Fibroblast of lung (primary cell): ENCODE data around the gene WDR72.

Source experiments
- EZH2 ChIP-seq: IDR thresholded peaks from 2 replicates; pipeline ENCODE4 v1.5.1; 2012; ENCODE audit warnings: low read length, control low read depth, mild to moderate bottlenecking; ENCODE audit errors: missing control alignments
- TF ChIP-seq, protein P1 (sequence below), 2 donors: IDR thresholded peaks in 1 of 2; conservative IDR thresholded peaks in 1 of 2; 1 replicate in 1 of 2; 2 replicates in 1 of 2; pipeline ENCODE4 v1.5.1; 2011 to 2012; ENCODE audit warnings: low read length in 2 of 2, control low read depth in 1 of 2, inconsistent platforms in 1 of 2, low read depth in 1 of 2, mild to moderate bottlenecking in 1 of 2

DNA sequence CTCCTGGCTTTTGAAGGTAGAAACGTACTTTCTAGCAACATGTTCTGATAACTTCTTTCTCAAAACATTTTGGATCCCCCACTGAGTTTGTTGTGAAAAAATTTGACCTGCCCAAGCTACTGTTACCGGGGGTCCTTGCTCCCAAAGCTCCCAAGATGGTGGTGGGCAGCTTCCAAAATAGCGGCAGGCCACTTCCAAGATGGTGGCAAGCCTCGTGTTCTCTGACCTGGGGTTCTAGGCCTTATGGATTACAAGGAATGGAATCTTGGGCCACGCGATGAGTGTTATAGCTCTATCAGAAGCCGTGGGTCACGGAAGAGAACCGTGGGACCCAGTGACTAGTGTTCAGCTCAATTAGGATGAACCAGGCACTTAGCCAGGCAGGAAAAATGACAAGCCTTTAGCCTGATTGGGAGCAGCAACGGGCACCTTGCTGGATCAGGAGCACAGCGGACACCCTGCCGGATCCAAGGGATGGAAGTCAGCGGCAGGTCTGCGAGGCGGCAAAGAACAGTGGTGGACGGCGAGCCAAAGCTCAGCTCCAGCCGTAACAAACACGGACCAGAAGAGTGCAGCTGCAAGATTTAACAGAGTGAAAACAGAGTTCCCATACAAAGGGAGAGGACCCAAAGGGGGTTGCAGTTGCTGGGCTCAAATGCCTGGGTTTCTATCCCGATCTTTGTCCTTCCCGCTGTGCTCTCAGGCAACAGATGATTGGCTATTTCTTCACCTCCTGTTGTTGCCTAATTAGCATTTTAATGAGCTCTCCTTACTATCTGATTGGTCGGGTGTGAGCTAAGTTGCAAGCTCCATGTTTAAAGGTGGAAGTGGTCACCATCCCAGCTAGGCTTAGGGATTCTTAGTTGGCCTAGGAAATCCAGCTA, 133.3 kb downstream of the WDR72 start:
- TF ChIP-seq, protein P1, sequence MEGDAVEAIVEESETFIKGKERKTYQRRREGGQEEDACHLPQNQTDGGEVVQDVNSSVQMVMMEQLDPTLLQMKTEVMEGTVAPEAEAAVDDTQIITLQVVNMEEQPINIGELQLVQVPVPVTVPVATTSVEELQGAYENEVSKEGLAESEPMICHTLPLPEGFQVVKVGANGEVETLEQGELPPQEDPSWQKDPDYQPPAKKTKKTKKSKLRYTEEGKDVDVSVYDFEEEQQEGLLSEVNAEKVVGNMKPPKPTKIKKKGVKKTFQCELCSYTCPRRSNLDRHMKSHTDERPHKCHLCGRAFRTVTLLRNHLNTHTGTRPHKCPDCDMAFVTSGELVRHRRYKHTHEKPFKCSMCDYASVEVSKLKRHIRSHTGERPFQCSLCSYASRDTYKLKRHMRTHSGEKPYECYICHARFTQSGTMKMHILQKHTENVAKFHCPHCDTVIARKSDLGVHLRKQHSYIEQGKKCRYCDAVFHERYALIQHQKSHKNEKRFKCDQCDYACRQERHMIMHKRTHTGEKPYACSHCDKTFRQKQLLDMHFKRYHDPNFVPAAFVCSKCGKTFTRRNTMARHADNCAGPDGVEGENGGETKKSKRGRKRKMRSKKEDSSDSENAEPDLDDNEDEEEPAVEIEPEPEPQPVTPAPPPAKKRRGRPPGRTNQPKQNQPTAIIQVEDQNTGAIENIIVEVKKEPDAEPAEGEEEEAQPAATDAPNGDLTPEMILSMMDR (conservative IDR thresholded peaks at IDR 0.05 in 1 of 2, IDR thresholded peaks at IDR 0.05 in 1 of 2; ENCODE audit: low read depth in 1 of 2, low read length in 2 of 2): no peak
- TF ChIP-seq EZH2: no peak
